HG03060 (cell line): ENCODE data around the gene PDIK1L.
"Not testable (repeated sequence)": the region's sequence is repeated elsewhere in the genome, so short reads cannot be mapped to it uniquely, and the experiment has no call there.

Experiments used
- ATAC-seq: cut with Tn5 transposase; IDR thresholded peaks from one replicate; pipeline ENCODE4 v1.9.1; 2021; ENCODE audit warnings: low read depth, moderate number of reproducible peaks; ENCODE audit not compliant: unreplicated experiment

Gene PDIK1L

DNA sequence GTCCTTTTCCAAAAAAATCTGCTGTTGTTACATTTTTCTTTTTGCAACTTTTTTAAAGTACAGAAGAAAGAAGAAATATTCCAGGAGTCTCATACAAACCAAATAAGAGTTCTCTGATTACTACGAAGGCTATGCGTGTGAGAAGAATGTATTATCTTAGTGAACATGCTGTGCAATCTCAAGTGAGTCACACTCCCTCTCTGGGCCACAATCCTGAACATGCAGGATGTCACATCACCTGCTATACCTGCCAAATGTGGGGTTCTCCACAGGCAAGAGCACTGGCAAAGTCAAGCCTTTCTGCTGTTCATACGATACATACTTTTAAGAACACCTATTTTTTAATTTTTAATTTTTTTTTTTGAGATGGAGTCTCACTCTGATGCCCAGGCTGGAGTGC lies 22.5 kb upstream of the PDIK1L start:
- ATAC-seq: no peak

DNA sequence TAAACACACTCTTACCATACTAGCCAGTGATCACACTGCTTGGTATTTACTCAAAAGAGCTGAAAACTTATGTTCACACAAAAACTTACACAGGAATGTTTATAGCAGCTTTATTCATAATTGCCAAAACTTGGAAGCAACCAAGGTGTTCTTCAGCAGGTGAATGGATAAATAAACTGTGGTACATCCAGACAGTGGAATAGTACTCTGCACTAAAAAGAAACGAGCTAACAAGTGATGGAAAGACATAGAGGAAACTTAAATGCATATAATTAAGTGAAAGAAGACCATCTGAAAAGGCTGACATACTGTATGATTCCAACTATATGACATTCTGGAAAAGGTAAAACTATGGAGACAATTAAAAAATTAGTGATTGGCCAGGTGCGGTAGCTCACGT lies 20.7 kb upstream of the PDIK1L start:
- ATAC-seq: no peak

DNA sequence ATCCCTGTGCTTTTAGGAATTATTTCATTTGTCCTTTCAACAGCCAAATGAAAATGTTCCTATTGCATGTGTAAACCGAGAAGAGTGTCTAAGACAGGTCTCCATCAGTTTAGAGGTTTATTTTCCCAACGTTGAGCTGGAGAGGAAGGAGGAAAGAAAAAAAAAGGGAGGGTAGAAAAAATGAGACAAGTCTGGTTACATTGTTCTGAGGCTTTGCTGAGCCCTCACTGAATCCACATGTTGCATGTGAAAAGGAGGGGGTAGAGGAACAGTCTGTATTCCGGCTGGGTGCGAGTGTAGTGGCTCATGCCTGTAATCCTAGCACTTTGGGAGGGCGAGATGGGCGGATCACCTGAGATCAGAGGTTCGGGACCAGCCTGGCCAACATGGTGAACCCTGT lies 19.2 kb upstream of the PDIK1L start:
- ATAC-seq: no peak

DNA sequence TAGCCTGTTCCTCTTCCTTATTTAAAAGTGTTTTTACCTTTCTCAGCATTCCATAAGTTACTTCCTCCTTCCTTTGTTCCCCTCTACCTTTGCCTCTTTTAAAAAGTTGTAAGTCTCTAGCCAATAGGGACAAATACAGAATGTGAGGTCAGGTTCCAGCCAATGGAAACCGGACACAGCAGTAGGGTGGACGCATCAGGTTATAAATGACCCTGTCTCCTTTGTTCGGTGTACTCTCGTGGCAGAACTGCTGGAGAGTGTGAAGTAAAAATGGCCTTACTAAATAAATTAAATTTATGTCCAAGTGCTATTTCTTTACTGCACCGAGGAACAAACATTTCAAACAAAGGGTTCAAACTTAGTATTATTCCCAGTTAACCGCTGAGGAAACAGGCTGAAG lies 18.1 kb upstream of the PDIK1L start:
- ATAC-seq: not testable (repeated sequence)

DNA sequence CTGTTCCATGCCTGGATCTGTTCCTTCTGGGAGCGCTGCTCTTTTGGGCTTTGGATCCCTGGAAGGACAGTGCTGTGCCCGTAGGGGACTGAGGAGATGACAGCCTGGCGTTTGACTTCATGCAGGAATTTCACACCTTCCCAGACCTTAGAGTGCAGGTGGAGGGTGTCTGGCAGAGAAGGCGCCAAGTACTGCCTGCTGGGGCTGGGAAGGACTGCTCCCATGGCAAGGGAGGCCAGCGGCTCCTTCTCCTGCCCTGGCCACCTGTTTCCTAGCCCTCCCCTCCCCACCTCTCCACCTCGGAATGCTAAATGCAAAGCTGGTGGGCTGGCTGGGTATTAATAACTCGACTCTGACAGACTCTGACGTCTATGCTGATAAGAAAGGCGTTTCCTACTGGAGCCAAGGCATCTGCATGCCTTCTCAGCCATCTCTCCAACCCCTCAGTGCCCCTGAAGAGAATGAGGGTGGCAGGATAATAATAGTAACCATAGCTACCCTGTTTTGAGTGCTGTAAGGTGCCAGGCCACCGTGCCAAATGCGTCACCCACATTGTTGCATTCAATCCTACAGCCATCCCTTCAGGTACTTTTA lies 17.5 kb upstream of the PDIK1L start:
- no peak for ATAC-seq

DNA sequence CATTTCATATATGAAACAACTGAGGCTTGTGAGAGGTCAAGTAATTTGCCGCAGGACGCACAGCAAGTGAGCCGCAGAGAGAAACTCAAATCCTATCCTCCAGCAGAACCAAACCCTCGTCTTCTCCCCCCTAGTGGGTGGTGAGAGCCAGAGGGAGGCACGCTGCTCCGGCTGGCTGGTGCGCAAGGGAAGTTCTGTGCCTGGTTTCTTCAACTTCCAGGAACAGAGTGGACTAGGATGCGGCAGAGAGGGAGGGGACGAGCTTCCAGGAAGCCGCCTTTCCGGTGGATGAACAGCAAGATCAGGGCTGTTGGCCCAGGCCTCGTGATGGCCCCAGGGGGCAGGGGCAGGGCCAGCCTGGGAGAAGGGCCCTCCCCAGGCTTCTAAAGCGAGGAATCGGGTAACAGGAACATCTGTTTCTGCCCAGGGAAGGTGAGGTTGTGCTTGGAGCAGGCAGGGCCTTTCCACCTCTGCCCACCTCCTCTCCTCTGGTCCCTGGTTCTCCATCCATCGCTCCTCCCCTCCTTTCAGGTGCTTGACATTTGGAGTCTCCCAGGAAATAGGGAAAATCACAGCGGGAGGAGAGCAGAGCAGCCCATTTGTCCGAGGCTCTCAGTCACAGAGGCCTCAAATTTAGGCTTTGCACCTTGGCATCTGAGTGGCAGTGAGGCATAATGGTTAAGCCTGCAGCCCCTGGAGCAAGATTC lies 16.8 kb upstream of the PDIK1L start:
- ATAC-seq: no peak

DNA sequence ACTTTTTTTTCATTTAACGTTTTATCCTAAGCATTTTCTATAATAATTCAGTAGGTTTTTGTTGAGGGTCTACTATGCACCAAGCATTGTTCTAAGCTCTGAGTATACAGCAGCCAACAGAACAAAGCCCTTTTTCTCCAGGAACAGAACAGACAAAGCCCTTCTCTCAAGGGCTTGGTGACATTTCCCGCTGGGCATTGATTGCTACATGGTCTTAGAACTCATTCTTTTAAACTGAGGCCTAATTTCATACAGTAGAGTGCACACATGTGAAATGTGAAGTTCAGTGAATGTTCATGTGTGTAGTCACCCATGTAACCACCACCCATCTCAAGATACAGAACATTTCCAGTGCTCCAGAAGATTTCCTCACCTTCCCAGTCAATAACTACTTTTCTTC lies 15.2 kb upstream of the PDIK1L start:
- no peak for ATAC-seq

GRCh38 chr1:26097696-26098095 lies 13.9 kb upstream of the PDIK1L start:
- ATAC-seq: no peak

DNA sequence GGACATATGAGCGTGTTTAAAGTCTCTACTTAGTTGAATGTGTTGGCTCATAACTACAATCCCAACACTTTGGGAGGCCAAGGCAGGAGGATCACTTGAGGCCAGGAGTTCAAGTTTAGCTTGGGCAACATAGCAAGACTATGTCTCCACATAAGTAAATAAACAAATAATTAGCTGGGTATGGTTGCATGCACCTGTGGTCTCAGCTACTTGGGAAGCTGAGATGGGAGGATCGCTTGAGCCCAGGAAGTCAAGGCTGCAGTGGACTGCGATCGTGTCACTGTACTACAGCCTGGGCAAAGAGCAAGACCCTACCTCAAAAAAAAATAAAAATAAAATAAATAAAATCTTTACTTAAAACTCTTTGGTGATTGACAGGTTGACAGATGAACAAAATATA lies 13.0 kb upstream of the PDIK1L start:
- no peak for ATAC-seq

DNA sequence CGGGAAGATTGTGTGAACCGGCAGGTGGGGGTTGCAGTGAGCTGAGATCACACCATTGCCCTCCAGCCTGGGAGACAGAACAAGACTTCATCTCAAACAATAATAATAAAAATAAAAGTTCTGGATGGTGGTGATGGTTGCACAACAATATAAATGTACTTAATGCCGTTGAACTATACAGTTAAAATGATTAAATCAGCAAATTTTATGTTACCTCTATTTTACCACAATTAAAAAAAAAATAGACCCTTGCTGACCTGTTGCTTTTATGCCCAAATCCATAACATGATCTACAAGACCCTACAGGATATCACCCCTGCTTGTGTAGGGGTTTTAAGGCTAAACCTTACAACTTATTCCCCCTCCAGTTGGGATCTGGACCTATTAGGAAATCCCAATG lies 11.8 kb upstream of the PDIK1L start:
- ATAC-seq: no peak

GRCh38 chr1:26100204-26100603 lies 11.4 kb upstream of the PDIK1L start:
- not testable (repeated sequence) for ATAC-seq

DNA sequence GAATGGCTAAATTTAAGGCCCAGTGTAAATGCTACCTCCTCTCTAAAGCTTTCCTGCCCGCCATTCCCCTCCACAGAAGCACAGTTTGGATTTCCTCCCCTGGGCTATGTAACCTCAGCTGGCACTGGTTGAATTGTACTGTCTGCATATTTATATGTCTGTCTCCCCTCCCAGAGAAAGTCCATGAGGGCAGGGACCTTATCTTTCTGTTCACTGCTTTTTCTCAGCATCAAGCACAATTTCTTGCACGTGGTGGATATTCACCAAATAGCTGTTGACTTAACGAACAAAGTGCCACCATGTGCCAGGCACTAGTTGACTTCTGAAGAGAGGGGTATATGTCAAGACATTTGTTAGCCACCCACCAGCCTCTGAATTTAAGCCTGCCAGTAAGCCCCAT lies 9.5 kb upstream of the PDIK1L start:
- ATAC-seq: no peak

DNA sequence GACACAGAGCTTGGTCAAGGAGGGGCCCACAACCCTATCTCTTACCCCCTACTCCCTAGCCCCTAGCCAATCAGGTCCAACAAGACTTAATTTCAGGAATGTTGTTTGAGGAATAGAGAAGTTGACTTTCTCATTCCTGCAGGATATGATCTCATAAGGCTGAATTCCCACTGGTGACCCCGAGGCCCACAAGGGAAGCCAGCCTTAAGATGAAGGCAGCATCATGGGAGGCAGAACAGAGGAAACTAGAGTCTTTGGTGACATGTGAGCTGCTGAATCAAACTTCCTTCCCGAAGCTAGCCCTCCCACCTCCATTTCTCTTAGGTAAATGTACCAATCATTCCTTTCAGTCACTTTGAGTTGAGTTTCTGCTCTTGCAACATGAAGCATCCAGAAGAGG lies 9.1 kb upstream of the PDIK1L start:
- no peak for ATAC-seq

DNA sequence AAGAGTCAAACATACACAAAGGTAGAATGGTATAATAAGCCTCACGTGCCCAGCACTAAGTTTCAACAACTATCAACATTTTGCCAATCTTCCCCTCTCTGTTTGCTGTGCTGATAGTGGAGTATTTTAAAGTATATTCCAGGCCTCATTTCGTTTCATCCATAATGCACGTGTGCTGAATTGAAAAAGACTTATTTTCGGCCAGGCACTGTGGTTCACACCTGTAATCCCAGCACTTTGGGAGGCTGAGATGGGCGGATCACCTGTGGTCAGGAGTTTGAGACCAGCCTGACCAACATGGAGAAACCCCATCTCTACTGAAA lies 6.4 kb upstream of the PDIK1L start:
- ATAC-seq: not testable (repeated sequence)

- no peak for ATAC-seq
These were observed 2.1 kb upstream of the PDIK1L start for GRCh38 chr1:26109229-26110164.

GRCh38 chr1:26110731-26111529 lies 694 bp upstream of the PDIK1L start:
- ATAC-seq: no peak

DNA sequence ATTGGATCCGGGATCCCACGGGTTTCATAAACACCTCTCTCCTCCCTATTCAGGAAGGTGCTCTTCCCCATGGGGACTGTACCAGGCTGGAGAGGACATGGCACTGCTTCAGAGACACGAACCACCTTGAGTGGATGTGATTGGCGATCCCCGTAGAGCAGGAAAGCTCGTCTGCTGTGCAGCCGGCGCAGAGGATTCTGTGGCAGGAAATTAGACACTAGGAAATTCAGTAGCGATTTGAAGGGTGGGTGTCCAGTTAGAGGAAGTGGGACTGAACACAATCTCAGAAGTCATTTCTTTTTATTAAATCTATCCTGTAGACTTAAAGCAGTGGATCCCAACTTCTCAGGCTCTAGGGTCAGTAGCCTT lies 767 bp downstream of the PDIK1L start:
- no peak for ATAC-seq

- ATAC-seq: no peak
These were observed 2.7 kb downstream of the PDIK1L start for GRCh38 chr1:26114165-26114927.

GRCh38 chr1:26119892-26120608 lies 8.4 kb downstream of the PDIK1L start:
- no peak for ATAC-seq
